ENCODE measurements around the gene TP63.

The TP63 gene

DNA sequence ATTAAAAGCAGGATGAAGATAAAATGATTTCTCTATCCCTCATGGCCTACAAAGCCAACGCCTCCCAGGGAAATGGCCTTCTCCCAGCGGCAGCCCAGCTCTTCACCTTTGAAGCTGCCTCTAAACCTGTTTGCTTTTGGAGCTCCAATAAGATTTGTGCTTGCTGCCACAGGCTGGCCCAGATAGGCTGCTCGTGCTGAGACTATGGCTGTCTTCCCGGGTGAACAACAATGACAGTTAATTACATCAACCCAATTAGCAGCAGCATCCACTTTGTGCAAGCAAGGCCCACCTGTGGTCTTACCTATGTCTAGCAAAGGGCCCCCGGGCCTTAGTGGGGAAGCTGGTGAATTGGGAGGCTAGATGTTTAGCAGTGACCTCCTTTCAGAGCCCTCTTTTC is 309.9 kb downstream of the TP63 start:
- DNase-seq = no peak

DNA sequence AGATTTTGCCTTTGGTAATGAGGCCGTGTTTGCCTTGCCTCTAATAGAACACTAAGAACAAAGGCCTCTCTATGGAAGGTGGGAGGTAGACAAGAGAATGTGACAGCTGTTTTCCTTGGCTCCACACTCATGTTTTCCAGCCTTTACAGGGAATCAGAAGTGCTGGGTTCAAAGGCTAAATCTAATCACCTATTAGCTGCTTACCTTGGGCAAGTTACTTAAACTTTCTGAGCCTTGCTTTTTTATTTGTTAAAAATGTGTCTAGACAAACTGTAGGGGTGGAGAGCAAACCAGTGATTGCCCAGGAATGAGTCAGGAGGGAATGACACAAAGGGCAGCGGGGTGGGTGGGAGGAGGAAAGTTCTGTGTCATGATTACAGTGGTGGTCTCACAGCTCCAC is 310.5 kb downstream of the TP63 start:
- DNase-seq = no peak

DNA sequence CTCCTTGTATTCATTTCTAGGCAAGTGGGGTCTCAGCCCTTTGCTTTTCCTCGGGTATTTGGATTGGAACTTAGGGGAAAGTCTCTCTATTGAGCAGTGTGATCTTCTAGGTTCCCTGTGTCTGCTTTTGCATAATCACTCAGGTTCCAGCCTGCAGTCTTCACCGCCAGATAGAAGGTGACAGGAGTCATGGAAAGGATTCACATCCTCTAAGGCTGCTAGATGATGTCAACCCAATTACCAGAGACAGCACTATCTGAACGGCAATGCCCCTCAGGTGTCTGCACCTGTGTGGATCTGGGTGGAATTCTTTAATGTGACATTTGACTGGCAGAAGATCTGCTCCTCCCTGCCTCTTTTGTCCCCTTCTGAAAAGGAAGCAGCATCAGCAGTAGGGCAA is 311.8 kb downstream of the TP63 start:
- DNase-seq = no peak

DNA sequence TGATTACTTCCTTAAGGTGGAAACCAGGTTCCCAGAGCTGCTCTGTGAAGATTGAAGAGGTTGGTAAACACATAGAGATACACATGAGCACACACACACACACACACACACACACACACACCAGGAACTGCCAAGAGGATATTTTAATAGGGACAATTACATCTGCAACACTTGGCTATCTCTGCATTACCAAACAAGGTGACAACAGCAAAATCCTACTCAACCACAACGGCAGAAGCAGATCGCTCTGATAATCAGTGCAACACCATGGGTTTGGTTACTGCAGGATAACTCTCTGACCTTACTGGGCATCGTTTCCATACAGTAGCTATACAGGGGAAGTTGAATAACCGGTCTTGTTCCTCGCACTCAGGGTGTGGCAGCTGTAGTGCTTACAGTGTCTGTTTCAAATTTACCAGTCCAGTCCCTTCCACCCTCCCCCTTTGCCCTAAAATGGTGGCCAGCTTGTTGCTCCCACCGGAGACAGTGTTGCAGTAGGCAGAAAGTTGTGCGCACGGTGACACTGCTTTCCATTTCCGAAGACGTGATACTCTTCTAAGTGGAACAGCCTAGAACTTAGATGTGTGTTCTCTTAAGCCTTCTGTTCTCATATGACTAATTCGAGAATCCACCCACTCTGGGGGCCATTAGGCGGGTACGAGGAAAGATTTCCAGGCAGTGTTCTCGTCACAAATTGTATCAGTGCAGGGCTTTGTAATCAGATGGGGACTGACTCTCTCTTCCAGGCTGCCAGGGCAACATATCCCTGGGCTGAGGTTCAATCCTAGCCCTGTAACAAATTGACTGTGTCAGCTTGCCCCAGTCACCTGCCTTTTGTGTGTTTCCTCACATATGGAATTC is 313.3 kb downstream of the TP63 start:
- peak in 1 of 5 experiments; percentile 37 for DNase-seq

DNA sequence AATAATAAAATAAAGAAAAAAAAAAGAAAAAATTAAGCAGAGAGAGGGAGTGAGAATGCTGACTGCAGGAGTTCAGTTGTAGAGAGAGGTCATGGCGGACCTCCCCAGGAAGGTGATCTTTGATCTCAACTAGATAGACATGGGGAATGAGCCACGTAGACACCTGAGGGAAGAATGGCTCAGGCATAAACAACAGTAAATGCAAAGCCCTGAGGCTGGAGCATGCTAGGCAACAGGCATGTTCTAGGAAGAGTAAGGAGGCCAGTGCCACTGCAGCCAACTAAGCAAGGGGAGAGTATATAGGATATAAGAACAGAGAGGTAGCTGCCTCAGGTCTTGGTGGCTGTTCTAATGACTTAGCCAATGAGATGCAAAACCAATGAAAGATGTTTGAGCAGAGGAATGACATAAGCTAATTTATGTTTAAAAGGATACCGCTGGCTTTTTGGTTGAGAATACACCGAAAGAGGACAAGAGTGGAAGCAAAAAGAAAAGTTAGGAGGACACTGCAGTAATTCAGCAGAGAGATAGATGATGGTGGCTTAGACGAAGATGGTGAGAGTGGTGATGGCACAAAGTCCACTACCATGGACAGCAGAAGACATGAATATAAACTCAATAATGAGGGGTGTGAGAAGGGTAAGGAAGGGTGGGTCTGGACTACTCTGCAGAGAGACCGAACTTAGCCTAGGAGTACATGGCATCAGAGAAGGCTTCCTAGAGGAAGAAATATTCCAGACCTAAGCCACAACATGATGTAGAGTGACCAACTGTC is 314.9 kb downstream of the TP63 start:
- no peak for DNase-seq

All from T-helper 2 cell (primary cell).